Hindlimb muscle (tissue), 1 donor: Measurements from ENCODE around the gene TAB2. TPM values are rescaled to one million over a fixed set of nuclear protein-coding genes. Genes with fewer than 3 reads are reported as not detected.
A peak's percentile ranks its signal among the peaks of the same experiment; 100 is the strongest.
"Not testable (repeated sequence)": the region's sequence is repeated elsewhere in the genome, so short reads cannot be mapped to it uniquely, and the experiment has no call there.

Experiments
- DNase-seq: peaks from one replicate; pipeline ENCODE4 v3.0.0-alpha.2; 2013
- polyA plus RNA-seq: library from polyadenylated mRNA; unstranded; fragments of 120-200 nt; gene quantifications from one replicate; pipeline ENCODE4 v1.2.1, GENCODE V29; 2013; ENCODE audit not compliant: insufficient read length

Gene TAB2
- polyA plus RNA-seq, 1 donor, result 57.7 TPM

GRCh38 chr6:149421132-149421531 lies 103.6 kb downstream of the TAB2 start:
- DNase-seq, result no peak

GRCh38 chr6:149422581-149422980 lies 105.1 kb downstream of the TAB2 start:
- DNase-seq, result no peak

- no peak for DNase-seq
Measured at GRCh38 chr6:149423964-149424440, 106.5 kb downstream of the TAB2 start.

GRCh38 chr6:149425224-149425623 lies 107.7 kb downstream of the TAB2 start:
- DNase-seq, result no peak

GRCh38 chr6:149425754-149426153 lies 108.2 kb downstream of the TAB2 start:
- no peak for DNase-seq

DNA sequence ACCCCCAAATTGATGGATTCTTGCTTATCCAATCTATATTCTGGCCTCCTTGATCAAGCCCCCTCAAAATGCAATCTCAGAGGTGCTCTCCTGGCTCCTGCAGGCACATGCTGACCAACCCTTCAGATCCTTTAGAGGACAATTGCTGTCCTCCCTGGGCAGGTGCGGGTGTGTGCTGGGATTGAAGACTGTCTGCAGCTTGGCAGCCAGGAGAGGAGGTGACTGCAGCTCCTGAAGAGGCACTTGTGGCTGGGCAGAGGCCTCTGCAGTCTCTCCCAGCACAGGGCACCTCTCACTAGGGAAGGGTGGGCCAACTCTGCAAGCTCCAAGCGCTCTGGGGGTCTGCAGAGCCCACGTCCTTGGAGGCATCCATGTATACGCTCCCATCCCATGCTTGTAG lies 111.1 kb downstream of the TAB2 start:
- no peak for DNase-seq

DNA sequence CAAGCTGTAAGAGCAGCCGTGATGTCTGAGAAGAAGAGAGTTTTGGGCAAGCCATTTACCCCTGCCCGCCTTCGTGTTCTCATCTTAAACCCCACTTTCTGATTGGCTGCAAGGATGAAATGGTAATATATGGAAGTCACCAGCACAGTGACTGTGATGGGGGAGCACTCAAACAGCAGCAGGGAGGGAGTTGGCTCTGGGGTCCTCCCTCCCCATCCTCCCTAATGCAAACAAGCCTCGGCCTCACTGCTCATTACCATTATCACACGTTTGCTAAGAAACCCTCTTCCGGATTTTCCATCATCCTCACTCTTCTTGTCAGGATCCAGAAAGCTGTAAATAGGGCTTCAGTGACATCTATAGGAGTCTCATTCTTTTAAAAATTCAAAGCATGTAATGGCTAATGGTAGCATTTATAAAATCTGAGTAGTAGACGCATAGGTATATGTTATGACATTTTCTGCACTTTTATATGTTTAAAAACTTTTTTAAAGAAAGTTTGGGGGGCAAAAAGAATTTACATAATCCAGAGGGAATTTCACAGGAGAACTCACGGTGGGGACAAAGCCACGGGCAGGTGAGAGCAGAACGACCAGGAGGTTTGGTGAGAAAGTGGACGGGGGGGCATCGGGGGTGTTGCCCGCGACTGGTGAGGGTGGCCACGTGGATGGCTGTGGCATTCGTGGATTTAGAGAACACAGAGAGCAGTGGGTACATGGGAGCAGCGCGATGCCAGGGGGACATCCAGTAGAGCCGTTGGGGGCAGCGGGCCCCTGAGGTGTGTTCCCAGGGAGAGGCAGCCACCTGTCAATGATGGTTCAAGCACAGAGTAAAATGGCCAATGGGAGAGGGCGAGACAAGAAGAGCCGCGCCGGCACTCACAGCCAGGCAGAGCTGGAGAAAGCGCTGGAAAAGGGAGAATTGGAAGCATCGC lies 112.2 kb downstream of the TAB2 start:
- no peak for DNase-seq

GRCh38 chr6:149431905-149432775 lies 114.6 kb downstream of the TAB2 start:
- peak; percentile 85 for DNase-seq

- no peak for DNase-seq
Measured at GRCh38 chr6:149433405-149433804, 115.9 kb downstream of the TAB2 start.

- no peak for DNase-seq
Measured at GRCh38 chr6:149433881-149434280, 116.4 kb downstream of the TAB2 start.

DNA sequence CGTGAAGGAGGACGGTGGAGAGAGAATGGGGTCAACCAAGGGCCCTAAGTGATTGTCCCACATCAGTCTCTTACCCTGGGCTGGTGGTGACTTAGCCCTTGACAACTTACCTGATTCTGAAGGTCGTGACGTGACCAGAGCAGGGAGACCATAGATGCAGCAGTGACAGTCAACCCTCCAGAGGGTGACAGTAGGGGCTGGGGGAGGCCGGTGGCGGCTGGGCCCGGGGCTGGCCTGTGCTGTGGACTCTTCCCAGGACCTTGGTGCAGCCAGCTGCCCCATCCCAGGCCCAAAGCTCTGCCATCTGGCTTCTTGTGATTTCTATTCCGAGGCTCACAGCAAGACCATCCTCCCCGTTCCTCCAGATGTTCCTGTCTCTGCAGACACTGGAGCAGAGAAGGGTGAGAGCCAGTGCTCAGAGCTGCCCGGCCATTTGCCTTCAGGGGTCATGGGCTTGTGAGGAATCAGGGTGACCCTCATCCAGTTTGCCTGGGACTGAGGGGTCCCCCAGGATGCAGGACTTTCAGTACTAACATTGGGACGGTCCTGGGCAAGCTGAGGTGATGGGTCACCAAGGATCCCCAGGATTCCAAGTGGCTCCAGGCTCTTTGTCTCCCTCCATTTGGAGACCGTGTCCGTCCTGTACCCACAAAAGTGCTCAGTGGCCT lies 118.5 kb downstream of the TAB2 start:
- no peak for DNase-seq

DNA sequence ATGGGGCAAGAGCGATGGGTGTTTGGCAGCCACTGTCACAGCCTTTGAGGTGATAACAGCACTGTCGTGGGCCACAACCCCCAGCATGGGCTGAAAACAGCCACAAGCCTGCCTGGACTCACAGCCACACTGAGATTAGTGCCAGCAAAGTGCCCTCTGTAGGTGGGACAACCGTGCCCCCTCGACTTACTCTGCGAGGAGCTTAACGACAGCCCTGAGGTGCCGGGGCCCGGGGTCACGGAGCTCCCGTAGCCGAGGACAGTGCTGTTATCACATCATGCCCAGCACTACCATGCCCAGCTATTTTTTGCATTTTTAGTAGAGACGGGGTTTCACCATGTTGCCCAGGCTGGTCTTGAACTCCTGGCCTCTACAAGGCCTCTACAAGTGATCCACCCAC lies 119.1 kb downstream of the TAB2 start:
- DNase-seq, result no peak

DNA sequence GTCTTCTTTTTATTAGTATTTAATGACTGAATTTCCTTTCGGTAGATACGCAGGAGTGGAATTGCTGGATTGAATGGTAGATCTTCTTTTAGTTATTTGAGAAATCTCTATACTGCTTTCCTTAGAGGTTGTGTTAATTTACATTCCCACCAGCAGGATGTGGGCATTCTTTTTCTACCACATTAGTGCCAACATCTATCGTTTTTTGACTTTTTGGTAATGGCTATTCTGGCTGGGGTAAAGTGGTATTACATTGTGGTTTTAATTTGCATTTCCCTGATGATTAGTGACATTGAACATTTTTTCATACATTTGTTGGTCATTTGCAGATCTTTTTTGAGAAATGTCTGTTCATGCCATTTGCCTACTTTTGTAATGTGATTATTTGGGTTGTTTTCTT lies 119.7 kb downstream of the TAB2 start:
- DNase-seq, result no peak

DNA sequence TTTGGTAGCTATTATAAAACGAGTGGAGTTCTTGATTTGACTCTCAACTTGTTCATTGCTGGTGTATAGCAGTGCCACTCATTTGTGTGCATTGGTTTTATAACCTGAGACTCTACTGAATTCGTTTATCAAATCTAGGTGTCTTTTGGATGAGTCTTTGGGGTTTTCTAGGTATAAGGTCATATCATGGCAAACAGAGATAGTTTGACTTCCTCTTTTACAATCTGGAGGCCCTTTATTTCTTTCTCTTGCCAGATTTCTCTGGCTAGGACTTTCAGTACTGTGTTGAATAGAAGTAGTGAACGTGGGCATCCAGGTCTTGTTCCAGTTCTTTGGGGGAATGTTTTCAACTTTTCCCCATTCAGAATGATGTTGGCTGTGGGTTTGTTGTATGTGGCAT lies 121.3 kb downstream of the TAB2 start:
- no peak for DNase-seq

DNA sequence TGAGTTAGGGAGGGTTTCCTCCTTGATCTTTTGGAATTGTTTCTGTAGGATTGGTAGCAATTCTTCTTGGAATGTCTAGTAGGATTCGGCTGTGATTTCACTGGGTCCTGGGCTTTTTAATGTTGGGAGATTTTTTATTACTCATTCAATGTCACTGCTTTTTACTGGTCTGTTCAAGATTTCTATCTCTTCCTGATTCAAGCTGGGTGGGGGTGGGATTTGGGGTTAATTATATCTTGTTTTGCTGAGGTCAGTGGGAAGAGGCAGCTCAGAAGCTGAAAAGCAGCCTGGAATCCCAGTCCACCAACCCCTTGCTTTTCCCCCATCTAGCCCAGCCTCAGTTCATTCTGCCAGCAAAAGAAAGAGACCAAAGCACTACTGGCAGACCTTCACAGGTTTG lies 122.1 kb downstream of the TAB2 start:
- DNase-seq, result no peak

DNA sequence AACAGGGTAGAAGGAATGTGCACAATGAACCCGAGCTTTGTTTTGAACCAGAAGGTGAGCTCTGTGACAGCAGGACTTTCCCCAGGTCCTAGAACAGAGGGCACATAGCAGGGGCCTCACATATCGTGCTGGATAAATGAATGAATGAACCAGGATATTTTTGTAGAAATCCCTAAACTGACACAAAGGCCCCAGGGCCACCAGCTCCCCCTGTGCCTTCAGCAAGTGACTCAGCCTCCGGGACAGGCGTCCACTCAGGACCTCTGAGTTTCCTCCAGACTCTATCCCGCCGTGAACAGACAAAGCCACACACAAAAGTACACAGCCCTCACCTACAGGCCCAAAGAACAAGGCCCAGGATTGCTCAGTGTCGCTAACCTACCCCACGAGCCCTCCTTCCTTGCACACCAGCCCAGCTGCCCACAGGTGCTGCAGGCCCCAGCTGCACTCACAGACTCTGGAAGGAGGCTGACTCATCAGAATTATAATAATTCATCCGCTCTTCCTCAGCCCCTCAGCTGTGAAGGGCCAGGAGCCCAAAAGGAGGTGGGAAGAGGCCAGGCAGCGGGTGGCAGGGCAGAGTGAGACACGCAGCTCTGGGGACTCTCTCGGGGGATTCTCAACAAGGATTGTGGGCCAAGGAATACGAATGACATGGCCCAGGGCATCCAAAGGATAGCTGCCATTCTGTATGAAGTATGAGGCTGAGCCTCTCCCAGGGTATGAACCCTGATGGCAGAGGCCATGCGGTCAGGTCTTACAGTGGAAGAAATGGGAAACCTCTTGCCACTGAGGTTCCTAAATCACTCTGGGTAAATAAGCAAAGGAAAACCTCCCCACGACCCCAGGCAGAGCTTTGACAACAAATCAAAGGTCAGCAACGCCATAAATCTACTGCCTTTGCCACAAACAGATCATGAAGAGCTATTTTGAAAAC lies 123.5 kb downstream of the TAB2 start:
- no peak for DNase-seq

DNA sequence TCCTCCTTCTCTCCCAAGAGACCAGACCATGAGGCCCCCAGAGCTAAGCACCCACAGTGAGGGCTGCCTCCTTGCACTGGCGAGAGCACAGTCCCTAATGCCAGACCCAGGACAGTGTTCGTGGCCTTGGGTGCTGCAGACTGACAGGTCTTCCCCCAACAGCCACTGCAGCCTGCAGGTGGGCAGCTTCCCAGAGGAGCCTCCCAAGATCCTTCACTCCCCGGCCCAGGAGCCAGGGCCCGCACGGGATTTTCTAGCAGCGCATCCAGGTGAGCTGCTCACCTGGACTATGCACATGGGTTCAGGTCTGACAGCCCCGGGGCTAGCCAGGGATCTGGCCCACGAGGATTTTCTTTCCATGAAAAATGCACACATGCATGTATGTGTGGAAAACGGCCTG lies 124.2 kb downstream of the TAB2 start:
- no peak for DNase-seq

GRCh38 chr6:149443411-149444181 lies 126.1 kb downstream of the TAB2 start:
- DNase-seq, result no peak

GRCh38 chr6:149444360-149445094 lies 127.0 kb downstream of the TAB2 start:
- DNase-seq, result not testable (repeated sequence)

DNA sequence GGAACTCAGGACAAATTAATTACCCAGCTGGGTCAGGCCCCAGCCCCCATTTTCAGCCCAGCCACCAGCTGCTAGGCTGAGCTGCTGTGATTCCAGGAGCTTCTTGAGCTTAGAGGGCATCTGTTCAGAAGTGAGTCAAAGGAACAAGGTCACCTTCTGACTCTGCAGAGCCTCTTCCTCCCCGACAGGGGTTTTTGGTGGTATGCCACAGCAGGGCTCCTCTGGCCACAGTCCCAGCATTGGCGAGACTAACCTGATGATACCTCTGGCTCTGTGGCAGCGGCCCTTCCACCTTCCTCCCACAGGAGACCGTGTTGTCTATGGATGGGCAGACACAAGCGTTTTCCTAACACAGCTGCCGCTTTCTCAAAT lies 127.6 kb downstream of the TAB2 start:
- no peak for DNase-seq
